Activated CD4-positive, alpha-beta T cell treated with anti-CD3 and anti-CD28 coated beads, Interleukin-10, Interleukin-2, amounts not matched to agents 100 ng/mL and 50 ng/mL, durations not matched to agents 16 hours and 8 hours (primary cell): Measurements from ENCODE around the gene TLE7.

ENCODE experiments used
- DNase-seq: peaks from one replicate; pipeline ENCODE4 v3.0.0-alpha.2; 2020

TLE7 gene

GRCh38 chr16:71412270-71413160 lies 29.3 kb downstream of the TLE7 start:
- peak; percentile 67 for DNase-seq

GRCh38 chr16:71410146-71410545 lies 31.7 kb downstream of the TLE7 start:
- no peak for DNase-seq

GRCh38 chr16:71409011-71409775 lies 32.7 kb downstream of the TLE7 start:
- DNase-seq: no peak

- DNase-seq: no peak
Measured at GRCh38 chr16:71408536-71408935, 33.3 kb downstream of the TLE7 start.

GRCh38 chr16:71407731-71408130 lies 34.1 kb downstream of the TLE7 start:
- no peak for DNase-seq

- peak; percentile 15 for DNase-seq
Measured at GRCh38 chr16:71406724-71407123, 35.1 kb downstream of the TLE7 start.

- DNase-seq: no peak
Measured at GRCh38 chr16:71406316-71406715, 35.5 kb downstream of the TLE7 start.

GRCh38 chr16:71404364-71404763 lies 37.5 kb downstream of the TLE7 start:
- DNase-seq: no peak

GRCh38 chr16:71402674-71403073 lies 39.2 kb downstream of the TLE7 start:
- no peak for DNase-seq

- no peak for DNase-seq
Measured at GRCh38 chr16:71402007-71402406, 39.8 kb downstream of the TLE7 start.

GRCh38 chr16:71399801-71400563 lies 41.9 kb downstream of the TLE7 start:
- DNase-seq: no peak

GRCh38 chr16:71396594-71396993 lies 45.3 kb downstream of the TLE7 start:
- no peak for DNase-seq

- DNase-seq: no peak
Measured at GRCh38 chr16:71389330-71389729, 52.5 kb downstream of the TLE7 start.

- DNase-seq: no peak
Measured at GRCh38 chr16:71387045-71387871, 54.6 kb downstream of the TLE7 start.

- DNase-seq: no peak
Measured at GRCh38 chr16:71384073-71384724, 57.7 kb downstream of the TLE7 start.

GRCh38 chr16:71383054-71383773 lies 58.6 kb downstream of the TLE7 start:
- peak; percentile 21 for DNase-seq

- DNase-seq: no peak
Measured at GRCh38 chr16:71380831-71381230, 61.0 kb downstream of the TLE7 start.
